Activated naive CD8-positive, alpha-beta T cell treated with anti-CD3 and anti-CD28 coated beads, Interleukin-2, amount 50 U/mL, for 24 hours (primary cell): Measurements from ENCODE around the gene TAS1R1.
"Not testable (repeated sequence)": the region's sequence is repeated elsewhere in the genome, so short reads cannot be mapped to it uniquely, and the experiment has no call there.

Experiments used
- ATAC-seq: fragments of 150-1000 bp; cut with Tn5 transposase; one replicate; pipeline ENCODE4 v1.10.0; 2021
- DNase-seq: peaks from one replicate; pipeline ENCODE4 v3.0.0; 2021
- H3K27ac Mint-ChIP-seq: one replicate; pipeline ENCODE4 v1.8.0; 2021; ENCODE audit warnings: mild to moderate bottlenecking, mixed read lengths
- H3K27me3 Mint-ChIP-seq: one replicate; pipeline ENCODE4 v1.8.0; 2021; ENCODE audit warnings: mixed read lengths
- H3K36me3 Mint-ChIP-seq: one replicate; pipeline ENCODE4 v1.8.0; 2021; ENCODE audit warnings: low read depth, mixed read lengths
- H3K4me1 Mint-ChIP-seq: one replicate; pipeline ENCODE4 v1.8.0; 2021; ENCODE audit warnings: mixed read lengths
- H3K4me3 Mint-ChIP-seq: one replicate; pipeline ENCODE4 v1.8.0; 2021; ENCODE audit warnings: mild to moderate bottlenecking, moderate library complexity, mixed read lengths
- H3K9me3 Mint-ChIP-seq: one replicate; pipeline ENCODE4 v1.8.0; 2021; ENCODE audit warnings: mixed read lengths

Gene TAS1R1

GRCh38 chr1:6538956-6539355 lies 16.2 kb upstream of the TAS1R1 start:
- no peak overlapping the region for H3K4me3 Mint-ChIP-seq
- ATAC-seq (no peak), DNase-seq (no peak)
- no peaks in the 10 kb centered on the region for H3K9me3 Mint-ChIP-seq
- no peak overlapping the region for H3K27ac Mint-ChIP-seq
- no peaks in the 10 kb centered on the region for H3K27me3 Mint-ChIP-seq
- no peaks in the 10 kb centered on the region for H3K4me1 Mint-ChIP-seq
- H3K36me3 Mint-ChIP-seq = peaks cover 32% of the 10 kb centered on the region

GRCh38 chr1:6544831-6545230 lies 10.3 kb upstream of the TAS1R1 start:
- Mint-ChIP-seq H3K4me3 (peak overlapping the region; percentile 62), H3K36me3 (peaks cover 50% of the 10 kb centered on the region), H3K9me3 (no peaks in the 10 kb centered on the region), H3K4me1 (peaks cover 34% of the 10 kb centered on the region), H3K27ac (peak overlapping the region; percentile 89), H3K27me3 (no peaks in the 10 kb centered on the region)
- DNase-seq (no peak), ATAC-seq (peak; percentile 85)

- Mint-ChIP-seq H3K4me3 (peak overlapping the region; percentile 62), H3K9me3 (no peaks in the 10 kb centered on the region), H3K27me3 (no peaks in the 10 kb centered on the region), H3K27ac (peak overlapping the region; percentile 89), H3K4me1 (peaks cover 34% of the 10 kb centered on the region), H3K36me3 (peaks cover 51% of the 10 kb centered on the region)
- DNase-seq (no peak), ATAC-seq (peak; percentile 21)
Measured at GRCh38 chr1:6545276-6546112, 9.6 kb upstream of the TAS1R1 start.

- H3K4me1 Mint-ChIP-seq = peaks cover 37% of the 10 kb centered on the region
- no peak for ATAC-seq
- peak overlapping the region; percentile 89 for H3K27ac Mint-ChIP-seq
- H3K9me3 Mint-ChIP-seq = no peaks in the 10 kb centered on the region
- H3K4me3 Mint-ChIP-seq = no peak overlapping the region
- DNase-seq = no peak
- peaks cover 45% of the 10 kb centered on the region for H3K36me3 Mint-ChIP-seq
- H3K27me3 Mint-ChIP-seq = no peaks in the 10 kb centered on the region
Measured at GRCh38 chr1:6546326-6546725, 8.8 kb upstream of the TAS1R1 start.

GRCh38 chr1:6547301-6547700 lies 7.8 kb upstream of the TAS1R1 start:
- Mint-ChIP-seq H3K27ac (peak overlapping the region; percentile 89), H3K36me3 (peaks cover 43% of the 10 kb centered on the region), H3K27me3 (no peaks in the 10 kb centered on the region), H3K4me3 (no peak overlapping the region), H3K4me1 (peaks cover 41% of the 10 kb centered on the region), H3K9me3 (no peaks in the 10 kb centered on the region)
- DNase-seq (no peak), ATAC-seq (no peak)

- H3K36me3 Mint-ChIP-seq = peaks cover 5% of the 10 kb centered on the region
Measured at GRCh38 chr1:6554031-6554906, 838 bp upstream of the TAS1R1 start, which contains the start of gene NOL9. TSS of gene NOL9 (minus strand) at chr1:6554513. CDS start at chr1:6554502, 11 bp downstream.

GRCh38 chr1:6557597-6557996 lies 2.5 kb downstream of the TAS1R1 start:
- DNase-seq (no peak), ATAC-seq (no peak)
- no peaks in the 10 kb centered on the region for H3K36me3 Mint-ChIP-seq
- H3K4me1 Mint-ChIP-seq = peaks cover 14% of the 10 kb centered on the region
- H3K27ac Mint-ChIP-seq = no peak overlapping the region
- peaks cover 2% of the 10 kb centered on the region for H3K27me3 Mint-ChIP-seq
- H3K9me3 Mint-ChIP-seq = no peaks in the 10 kb centered on the region
- no peak overlapping the region for H3K4me3 Mint-ChIP-seq

More at GRCh38 chr1:6554031-6554906, 838 bp upstream of the TAS1R1 start, which contains the start of gene NOL9:
- Mint-ChIP-seq H3K4me1 (peaks cover 24% of the 10 kb centered on the region), H3K4me3 (peak within 1 kb of the TSS; percentile 85), H3K27ac (peak within 1 kb of the TSS; percentile 69), H3K27me3 (no peaks in the 10 kb centered on the region), H3K9me3 (no peaks in the 10 kb centered on the region)
- ATAC-seq = peak; percentile 97
- peak; percentile 97 for DNase-seq

- not testable (repeated sequence) for H3K9me3 Mint-ChIP-seq
Measured at GRCh38 chr1:6559161-6559560, 4.1 kb downstream of the TAS1R1 start.

GRCh38 chr1:6560267-6560666 lies 5.2 kb downstream of the TAS1R1 start:
- Mint-ChIP-seq H3K4me1 (peaks cover 2% of the 10 kb centered on the region), H3K27me3 (peaks cover 2% of the 10 kb centered on the region)
- ATAC-seq = no peak

More at GRCh38 chr1:6559161-6559560, 4.1 kb downstream of the TAS1R1 start:
- ATAC-seq, H3K27me3 Mint-ChIP-seq, H3K27ac Mint-ChIP-seq, H3K4me1 Mint-ChIP-seq, H3K4me3 Mint-ChIP-seq, H3K36me3 Mint-ChIP-seq, DNase-seq: not testable (repeated sequence)

GRCh38 chr1:6569033-6569432 lies 13.9 kb downstream of the TAS1R1 start:
- H3K27me3 Mint-ChIP-seq = no peaks in the 10 kb centered on the region
- H3K36me3 Mint-ChIP-seq = no peaks in the 10 kb centered on the region

More at GRCh38 chr1:6560267-6560666, 5.2 kb downstream of the TAS1R1 start:
- H3K36me3 Mint-ChIP-seq = no peaks in the 10 kb centered on the region
- no peaks in the 10 kb centered on the region for H3K9me3 Mint-ChIP-seq
- H3K4me3 Mint-ChIP-seq = no peak overlapping the region
- no peak for DNase-seq
- H3K27ac Mint-ChIP-seq = no peak overlapping the region

GRCh38 chr1:6570100-6570499 lies 15.0 kb downstream of the TAS1R1 start:
- DNase-seq = no peak
- Mint-ChIP-seq H3K27ac (no peak overlapping the region), H3K4me1 (no peaks in the 10 kb centered on the region), H3K36me3 (no peaks in the 10 kb centered on the region), H3K9me3 (no peaks in the 10 kb centered on the region), H3K27me3 (no peaks in the 10 kb centered on the region), H3K4me3 (no peak overlapping the region)
- ATAC-seq = no peak

More at GRCh38 chr1:6569033-6569432, 13.9 kb downstream of the TAS1R1 start:
- Mint-ChIP-seq H3K4me3 (no peak overlapping the region), H3K9me3 (no peaks in the 10 kb centered on the region), H3K27ac (peak overlapping the region; percentile 5), H3K4me1 (no peaks in the 10 kb centered on the region)
- ATAC-seq (no peak), DNase-seq (no peak)

- no peak for ATAC-seq
- H3K36me3 Mint-ChIP-seq = no peaks in the 10 kb centered on the region
Measured at GRCh38 chr1:6570987-6571386, 15.9 kb downstream of the TAS1R1 start.

GRCh38 chr1:6572653-6573383 lies 17.7 kb downstream of the TAS1R1 start:
- H3K9me3 Mint-ChIP-seq = no peaks in the 10 kb centered on the region
- no peak overlapping the region for H3K27ac Mint-ChIP-seq
- ATAC-seq (no peak), DNase-seq (no peak)
- no peaks in the 10 kb centered on the region for H3K36me3 Mint-ChIP-seq
- no peaks in the 10 kb centered on the region for H3K27me3 Mint-ChIP-seq
- H3K4me3 Mint-ChIP-seq = no peak overlapping the region
- no peaks in the 10 kb centered on the region for H3K4me1 Mint-ChIP-seq

More at GRCh38 chr1:6570987-6571386, 15.9 kb downstream of the TAS1R1 start:
- H3K4me3 Mint-ChIP-seq = no peak overlapping the region
- no peaks in the 10 kb centered on the region for H3K4me1 Mint-ChIP-seq
- no peaks in the 10 kb centered on the region for H3K9me3 Mint-ChIP-seq
- DNase-seq = no peak
- no peaks in the 10 kb centered on the region for H3K27me3 Mint-ChIP-seq
- no peak overlapping the region for H3K27ac Mint-ChIP-seq

GRCh38 chr1:6574025-6574620 lies 19.0 kb downstream of the TAS1R1 start:
- H3K27ac Mint-ChIP-seq = no peak overlapping the region
- H3K36me3 Mint-ChIP-seq = no peaks in the 10 kb centered on the region
- H3K4me1 Mint-ChIP-seq = peaks cover 3% of the 10 kb centered on the region
- no peaks in the 10 kb centered on the region for H3K27me3 Mint-ChIP-seq
- no peak overlapping the region for H3K4me3 Mint-ChIP-seq
- no peaks in the 10 kb centered on the region for H3K9me3 Mint-ChIP-seq
- ATAC-seq = no peak
- no peak for DNase-seq
